ENCODE results near the gene IRF4.

DNA sequence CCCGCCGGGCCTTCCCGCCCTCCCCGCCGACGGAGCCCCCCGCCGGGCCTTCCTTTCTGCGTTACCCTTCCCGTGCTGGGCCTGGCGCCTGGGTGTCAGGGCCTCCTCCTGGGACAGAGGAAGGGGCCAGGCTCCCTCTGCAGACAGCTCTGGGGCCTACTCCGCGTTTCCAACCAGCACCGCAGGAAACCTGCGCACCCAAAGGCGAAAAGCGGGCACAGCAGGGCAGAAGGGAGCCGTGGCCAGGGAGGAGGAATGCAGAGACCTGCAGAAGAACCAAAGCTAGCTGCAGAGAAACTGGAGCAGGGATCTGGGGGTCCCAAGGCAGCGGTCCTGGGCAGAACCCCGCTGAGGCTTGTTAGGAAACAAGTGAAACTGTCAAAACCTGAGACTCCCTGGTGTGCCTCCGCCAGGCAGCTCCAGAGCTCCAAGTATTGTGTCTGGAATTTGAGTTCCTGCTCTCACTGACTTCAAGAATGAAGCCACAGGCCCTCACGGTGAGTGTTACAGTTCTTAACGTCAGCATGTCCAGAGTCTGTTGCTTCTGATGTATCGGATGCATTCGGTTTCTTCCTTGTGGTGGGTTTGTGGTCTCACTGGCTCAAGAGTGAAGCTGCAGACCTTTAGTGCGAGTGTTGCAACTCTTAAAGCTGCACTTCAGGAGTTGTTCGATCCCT is 33.3 kb downstream of the IRF4 start:
- TF ChIP-seq, protein P1, sequence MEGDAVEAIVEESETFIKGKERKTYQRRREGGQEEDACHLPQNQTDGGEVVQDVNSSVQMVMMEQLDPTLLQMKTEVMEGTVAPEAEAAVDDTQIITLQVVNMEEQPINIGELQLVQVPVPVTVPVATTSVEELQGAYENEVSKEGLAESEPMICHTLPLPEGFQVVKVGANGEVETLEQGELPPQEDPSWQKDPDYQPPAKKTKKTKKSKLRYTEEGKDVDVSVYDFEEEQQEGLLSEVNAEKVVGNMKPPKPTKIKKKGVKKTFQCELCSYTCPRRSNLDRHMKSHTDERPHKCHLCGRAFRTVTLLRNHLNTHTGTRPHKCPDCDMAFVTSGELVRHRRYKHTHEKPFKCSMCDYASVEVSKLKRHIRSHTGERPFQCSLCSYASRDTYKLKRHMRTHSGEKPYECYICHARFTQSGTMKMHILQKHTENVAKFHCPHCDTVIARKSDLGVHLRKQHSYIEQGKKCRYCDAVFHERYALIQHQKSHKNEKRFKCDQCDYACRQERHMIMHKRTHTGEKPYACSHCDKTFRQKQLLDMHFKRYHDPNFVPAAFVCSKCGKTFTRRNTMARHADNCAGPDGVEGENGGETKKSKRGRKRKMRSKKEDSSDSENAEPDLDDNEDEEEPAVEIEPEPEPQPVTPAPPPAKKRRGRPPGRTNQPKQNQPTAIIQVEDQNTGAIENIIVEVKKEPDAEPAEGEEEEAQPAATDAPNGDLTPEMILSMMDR (IDR thresholded peaks at IDR 0.05) = no peak
- no peak for TF ChIP-seq POLR2A (IDR thresholded peaks at IDR 0.05)
